Measurements from ENCODE around the gene PTPRE.

GRCh38 chr10:127911867-127912257, 5.0 kb downstream of the PTPRE start:
- TF ChIP-seq, protein P1, sequence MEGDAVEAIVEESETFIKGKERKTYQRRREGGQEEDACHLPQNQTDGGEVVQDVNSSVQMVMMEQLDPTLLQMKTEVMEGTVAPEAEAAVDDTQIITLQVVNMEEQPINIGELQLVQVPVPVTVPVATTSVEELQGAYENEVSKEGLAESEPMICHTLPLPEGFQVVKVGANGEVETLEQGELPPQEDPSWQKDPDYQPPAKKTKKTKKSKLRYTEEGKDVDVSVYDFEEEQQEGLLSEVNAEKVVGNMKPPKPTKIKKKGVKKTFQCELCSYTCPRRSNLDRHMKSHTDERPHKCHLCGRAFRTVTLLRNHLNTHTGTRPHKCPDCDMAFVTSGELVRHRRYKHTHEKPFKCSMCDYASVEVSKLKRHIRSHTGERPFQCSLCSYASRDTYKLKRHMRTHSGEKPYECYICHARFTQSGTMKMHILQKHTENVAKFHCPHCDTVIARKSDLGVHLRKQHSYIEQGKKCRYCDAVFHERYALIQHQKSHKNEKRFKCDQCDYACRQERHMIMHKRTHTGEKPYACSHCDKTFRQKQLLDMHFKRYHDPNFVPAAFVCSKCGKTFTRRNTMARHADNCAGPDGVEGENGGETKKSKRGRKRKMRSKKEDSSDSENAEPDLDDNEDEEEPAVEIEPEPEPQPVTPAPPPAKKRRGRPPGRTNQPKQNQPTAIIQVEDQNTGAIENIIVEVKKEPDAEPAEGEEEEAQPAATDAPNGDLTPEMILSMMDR (IDR thresholded peaks at IDR 0.05), result no peak
- TF ChIP-seq POLR2A (IDR thresholded peaks at IDR 0.05), result no peak
- TF ChIP-seq POLR2AphosphoS5 (IDR thresholded peaks at IDR 0.05), result no peak

Data from upper lobe of left lung (tissue), 4 donors.